B cell (primary cell): ENCODE data around the gene BNC2. TPM values are rescaled to one million over a fixed set of nuclear protein-coding genes. Genes with fewer than 3 reads are reported as not detected.

Source experiments
- ATAC-seq: fragments of 200-7000 bp; cut with Tn5 transposase; one replicate; pipeline ENCODE4 v1.10.0; 2021; ENCODE audit warnings: low read depth, mild to moderate bottlenecking, moderate number of reproducible peaks, moderate library complexity
- CTCF ChIA-PET: fragments of 350-600 bp; sonication (Branson Sonifier 250); formaldehyde crosslinking; loops from one replicate; lab custom pipeline; 2021; ENCODE audit warnings: antibody characterized with exemption, inconsistent platforms; lab: Charles Lee
- POLR2A ChIA-PET: fragments of 350-600 bp; sonication (Branson Sonifier 250); formaldehyde crosslinking; loops from one replicate; lab custom pipeline; 2021; ENCODE audit warnings: antibody characterized with exemption; lab: Charles Lee
- DNase-seq: peaks from one replicate; pipeline ENCODE4 v3.0.0; 2013
- H2AFZ ChIP-seq: 2 replicates; pipeline ENCODE4 v1.6.1; 2012; ENCODE audit warnings: mild to moderate bottlenecking, low read depth, low read length; ENCODE audit not compliant: insufficient read depth, poor library complexity, severe bottlenecking
- H3K27ac ChIP-seq, 2 donors: 1 replicate in 1 of 2; 2 replicates in 1 of 2; pipeline ENCODE4 v1.5.1; 2012 to 2013; ENCODE audit warnings: low read length in 2 of 2, mild to moderate bottlenecking in 2 of 2, moderate library complexity in 1 of 2
- H3K27me3 ChIP-seq, 4 experiments: fragments of 200-600 bp in 1 of 4; sonication (generic) in 1 of 4; replicated peaks in 1 of 4; 1 replicate in 2 of 4; 2 replicates in 2 of 4; pipeline versions ENCODE4 v1.6.1 to v1.7.0; 2013 to 2016; ENCODE audit warnings: low read length in 3 of 4, mild to moderate bottlenecking in 2 of 4, mixed read lengths in 1 of 4, moderate library complexity in 1 of 4; ENCODE audit not compliant: insufficient read depth in 4 of 4, control insufficient read depth in 3 of 4; ENCODE audit errors: control extremely low read depth in 1 of 4
- H3K36me3 ChIP-seq, 2 experiments: replicated peaks in 1 of 2; 1 replicate in 1 of 2; 2 replicates in 1 of 2; pipeline versions ENCODE4 v1.6.1 to v1.7.1; 2013; ENCODE audit warnings: low read length in 1 of 2; ENCODE audit not compliant: insufficient read depth in 2 of 2, control insufficient read depth in 1 of 2; ENCODE audit errors: control extremely low read depth in 1 of 2, extremely low read depth in 1 of 2
- H3K4me1 ChIP-seq, 2 donors: fragments of 200-600 bp in 1 of 2; sonication (generic) in 1 of 2; 1 replicate in 1 of 2; 2 replicates in 1 of 2; pipeline versions ENCODE4 v1.5.1 to v1.6.1; 2013 to 2017; ENCODE audit warnings: low read length in 2 of 2; ENCODE audit not compliant: control insufficient read depth in 2 of 2, insufficient read depth in 2 of 2
- H3K4me2 ChIP-seq: replicated peaks from 2 replicates; pipeline ENCODE3; 2012; ENCODE audit warnings: mild to moderate bottlenecking, low read depth, low read length; ENCODE audit not compliant: poor library complexity, severe bottlenecking
- H3K4me3 ChIP-seq, 5 experiments: fragments of 200-600 bp in 1 of 5; sonication (generic) in 1 of 5; 1 replicate in 3 of 5; 2 replicates in 2 of 5; pipeline versions ENCODE4 v1.5.1 to v1.7.0; 2011 to 2016; ENCODE audit warnings: low read length in 4 of 5, mild to moderate bottlenecking in 4 of 5, low read depth in 2 of 5, control low read depth in 1 of 5, moderate library complexity in 1 of 5; ENCODE audit not compliant: insufficient read depth in 1 of 5; ENCODE audit errors: control extremely low read depth in 1 of 5, extremely low read depth in 1 of 5
- H3K79me2 ChIP-seq: fragments of 200-600 bp; sonication (generic); one replicate; pipeline ENCODE4 v1.6.0; 2016; ENCODE audit warnings: low read length; ENCODE audit not compliant: control insufficient read depth, insufficient read depth
- H3K9ac ChIP-seq: fragments of 200-600 bp; sonication (generic); 2 replicates; pipeline ENCODE4 v1.6.1; 2017; ENCODE audit warnings: mild to moderate bottlenecking, low read length, moderate library complexity
- H3K9me3 ChIP-seq, 3 donors: one replicate each; pipeline versions ENCODE4 v1.6.1 to v1.7.1; 2013; ENCODE audit warnings: low read length in 2 of 3; ENCODE audit not compliant: control insufficient read depth in 2 of 3, insufficient read depth in 1 of 3; ENCODE audit errors: control extremely low read depth in 1 of 3
- H4K20me1 ChIP-seq: 2 replicates; pipeline ENCODE4 v1.6.0; 2012; ENCODE audit warnings: mild to moderate bottlenecking, low read length; ENCODE audit not compliant: insufficient read depth, control insufficient read depth, poor library complexity, severe bottlenecking
- H3K27ac Mint-ChIP-seq: one replicate; pipeline ENCODE4 v1.8.0; 2021; ENCODE audit warnings: mixed read lengths
- H3K27me3 Mint-ChIP-seq: one replicate; pipeline ENCODE4 v1.8.0; 2021; ENCODE audit warnings: mixed read lengths
- H3K4me1 Mint-ChIP-seq: one replicate; pipeline ENCODE4 v1.8.0; 2021; ENCODE audit warnings: mixed read lengths
- H3K4me3 Mint-ChIP-seq: one replicate; pipeline ENCODE4 v1.8.0; 2021; ENCODE audit warnings: mixed read lengths
- H3K9me3 Mint-ChIP-seq: one replicate; pipeline ENCODE4 v1.8.0; 2022; ENCODE audit warnings: mixed read lengths; ENCODE audit not compliant: insufficient read depth
- CTCF ChIP-seq: fragments of 200-600 bp; IDR thresholded peaks from one replicate; pipeline ENCODE4 v1.8.0; 2022; ENCODE audit warnings: antibody characterized with exemption, mild to moderate bottlenecking
- EZH2 ChIP-seq: IDR thresholded peaks from 2 replicates; pipeline ENCODE4 v1.6.1; 2012; ENCODE audit warnings: borderline replicate concordance, low read depth, mild to moderate bottlenecking, moderate library complexity, low read length; ENCODE audit not compliant: insufficient read depth, poor library complexity, severe bottlenecking
- WGBS: methylation state at CpG from one replicate; pipeline ENCODE4 v1.1.5; 2013; ENCODE audit warnings: missing lambda C conversion rate; ENCODE audit not compliant: insufficient coverage; 5-methylcytosine and 5-hydroxymethylcytosine counted together
- intact Hi-C: fragments of 100-400 bp; cut with micrococcal nuclease; formaldehyde crosslinking; loops from one replicate; pipeline ENCODE4 v1.10.0; 2022
- polyA plus RNA-seq: library from polyadenylated mRNA; depleted of rRNA; stranded (reverse); fragments of >200 nt; gene quantifications from 2 replicates; pipeline ENCODE4 v1.2.3, GENCODE V29; 2012
- total RNA-seq, 2 donors: library from RNA; stranded (reverse); fragments of 120-200 nt in 1 of 2; gene quantifications; 1 replicate in 1 of 2; 2 replicates in 1 of 2; pipeline versions ENCODE4 v1.2.3 to v1.2.4, GENCODE V29; 2013 to 2022

Gene BNC2
- total and polyA plus RNA-seq, 2 donors (not counting 1 experiment from before 2014, with no cell fraction given) = 0.01 TPM; not detected in 1

- no peak for ATAC-seq
- no peaks in the 10 kb centered on the region for H3K27me3 ChIP-seq
- TF ChIP-seq CTCF (no peak), EZH2 (no peak)
- ChIA-PET POLR2A (no interaction called here), CTCF (no interaction called here)
- Mint-ChIP-seq H3K4me3 (no peak overlapping the region), H3K4me1 (no peaks in the 10 kb centered on the region), H3K27me3 (no peaks in the 10 kb centered on the region), H3K9me3 (peaks cover 17% of the 10 kb centered on the region), H3K27ac (no peak overlapping the region)
- H3K9me3 ChIP-seq = peaks cover 0 to 10% (median 0%) of the 10 kb centered on the region in 3 donors
- H2AFZ ChIP-seq = no peak overlapping the region
- DNase-seq = no peak
- no peaks in the 10 kb centered on the region for H3K79me2 ChIP-seq
- H3K27ac ChIP-seq = no peak overlapping the region
- no peaks in the 10 kb centered on the region for H4K20me1 ChIP-seq
- 0% methylated on average over 2 of the region's 5 CpGs for WGBS
- intact Hi-C loops = no loop called here
- no peak overlapping the region for H3K9ac ChIP-seq
- H3K36me3 ChIP-seq = no peaks in the 10 kb centered on the region
- no peaks in the 10 kb centered on the region for H3K4me1 ChIP-seq
- no peak overlapping the region for H3K4me3 ChIP-seq
- no peak overlapping the region for H3K4me2 ChIP-seq
Measured at GRCh38 chr9:16884952-16885513, 14.6 kb upstream of the BNC2 start.

- ATAC-seq = no peak
- Mint-ChIP-seq H3K9me3 (peaks cover 15% of the 10 kb centered on the region), H3K27me3 (no peaks in the 10 kb centered on the region), H3K27ac (no peak overlapping the region), H3K4me1 (no peaks in the 10 kb centered on the region), H3K4me3 (no peak overlapping the region)
- ChIA-PET POLR2A (no interaction called here), CTCF (no interaction called here)
- TF ChIP-seq EZH2 (no peak), CTCF (no peak)
- H3K27me3 ChIP-seq = no peaks in the 10 kb centered on the region
- H3K27ac ChIP-seq = no peak overlapping the region
- no peak overlapping the region for H2AFZ ChIP-seq
- H3K4me1 ChIP-seq = no peaks in the 10 kb centered on the region
- H3K4me2 ChIP-seq = no peak overlapping the region
- H3K36me3 ChIP-seq = no peaks in the 10 kb centered on the region
- intact Hi-C loops = no loop called here
- H3K4me3 ChIP-seq = no peak overlapping the region
- H3K79me2 ChIP-seq = no peaks in the 10 kb centered on the region
- H3K9ac ChIP-seq = no peak overlapping the region
- H3K9me3 ChIP-seq = peaks cover 0 to 10% (median 0%) of the 10 kb centered on the region in 3 donors
- no peaks in the 10 kb centered on the region for H4K20me1 ChIP-seq
- WGBS = 40% methylated on average over 1 of the region's 3 CpGs
- DNase-seq = no peak
Measured at GRCh38 chr9:16884373-16884772, 13.9 kb upstream of the BNC2 start.
